DOHH2 (cell line): ENCODE measurements around the gene TRAF3IP3.

Experiments
- CTCF ChIP-seq: fragments of 200-600 bp; sonication (generic); IDR thresholded peaks from one replicate; pipeline ENCODE4 v1.5.1; 2014; ENCODE audit warnings: antibody characterized with exemption, mild to moderate bottlenecking, low read depth, low read length; ENCODE audit not compliant: poor library complexity, severe bottlenecking
- EZH2phosphoT487 ChIP-seq: fragments of 200-600 bp; sonication (generic); IDR thresholded peaks from 2 replicates; pipeline ENCODE4 v1.6.1; 2017; ENCODE audit warnings: borderline replicate concordance, mild to moderate bottlenecking, antibody characterized with exemption, low read length, moderate library complexity, mixed read lengths

DNA sequence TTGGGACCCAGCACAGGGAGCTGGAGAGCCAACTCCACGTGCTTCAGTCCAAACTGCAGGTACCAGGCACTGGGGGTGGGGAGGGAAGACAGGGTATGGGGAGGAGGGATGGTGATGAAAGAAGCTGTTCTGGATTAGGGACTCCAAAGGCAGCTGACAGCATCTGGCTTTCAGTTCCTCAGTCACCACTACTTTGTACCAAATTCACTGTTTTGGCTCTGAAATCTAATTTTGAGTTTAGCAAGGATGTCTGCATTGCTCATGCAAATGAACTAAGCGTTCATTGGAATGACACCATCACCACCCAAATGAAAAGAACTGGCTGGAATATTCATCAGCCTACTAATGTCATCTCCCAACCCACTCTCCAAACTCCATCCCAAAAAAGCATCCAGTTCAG lies 19.8 kb downstream of the TRAF3IP3 start:
- TF ChIP-seq CTCF: no peak
- TF ChIP-seq EZH2phosphoT487: no peak
